Urinary bladder (tissue), 4 donors: ENCODE measurements around the gene FAM20A. TPM values are rescaled to one million over a fixed set of nuclear protein-coding genes. Genes with fewer than 3 reads are reported as not detected.

Experiments used
- DNase-seq: peaks from one replicate; pipeline ENCODE4 v3.0.0-alpha.2; 2015; ENCODE audit errors: extremely low spot score
- H3K27ac ChIP-seq: one replicate; pipeline ENCODE4 v1.5.1; 2013; ENCODE audit warnings: low read depth, mild to moderate bottlenecking, moderate library complexity
- H3K36me3 ChIP-seq: one replicate; pipeline ENCODE4 v1.6.1; 2013; ENCODE audit warnings: mild to moderate bottlenecking, moderate library complexity; ENCODE audit not compliant: insufficient read depth
- H3K4me1 ChIP-seq: one replicate; pipeline ENCODE4 v1.6.1; 2013; ENCODE audit warnings: mild to moderate bottlenecking, moderate library complexity; ENCODE audit not compliant: insufficient read depth
- H3K4me3 ChIP-seq: one replicate; pipeline ENCODE4 v1.5.1; 2013; ENCODE audit warnings: low read depth, low read length
- WGBS: extraction: QIAGEN DNeasy Blood & Tissue Kit; methylation state at CpG from one replicate; pipeline ENCODE4 v1.1.7; 2013; 5-methylcytosine and 5-hydroxymethylcytosine counted together
- polyA plus RNA-seq: library from polyadenylated mRNA; stranded (reverse); fragments of 200-250 nt; gene quantifications from one replicate; pipeline ENCODE4 v1.2.3, GENCODE V29; 2013
- total RNA-seq: library from RNA; depleted of rRNA; stranded (reverse); fragments of >200 nt; gene quantifications from one replicate; pipeline ENCODE4 v1.2.3, GENCODE V29; 2014
- donor health status: healthy with polysubstance abuse.
- donor health status: healthy.

FAM20A gene
- total and polyA plus RNA-seq, 2 donors = 5.4 to 6.1 TPM

- no peak overlapping the region for H3K27ac ChIP-seq
- H3K4me3 ChIP-seq = no peak overlapping the region
- no peak for DNase-seq
- no peaks in the 10 kb centered on the region for H3K4me1 ChIP-seq
- no peaks in the 10 kb centered on the region for H3K36me3 ChIP-seq
Observed at GRCh38 chr17:68616334-68616733, 15.2 kb upstream of the FAM20A start.

- Histone ChIP-seq H3K4me1 (no peaks in the 10 kb centered on the region), H3K4me3 (no peak overlapping the region), H3K36me3 (no peaks in the 10 kb centered on the region), H3K27ac (no peak overlapping the region)
- 90% methylated on average over 5 of the region's 5 CpGs for WGBS
- no peak for DNase-seq
Observed at GRCh38 chr17:68614718-68615117, 13.6 kb upstream of the FAM20A start.

- no peak for DNase-seq
- WGBS = 55% methylated on average over 5 of the region's 5 CpGs
- no peak overlapping the region for H3K4me3 ChIP-seq
- no peaks in the 10 kb centered on the region for H3K4me1 ChIP-seq
- no peaks in the 10 kb centered on the region for H3K36me3 ChIP-seq
- H3K27ac ChIP-seq = no peak overlapping the region
Observed at GRCh38 chr17:68613739-68614298, 12.7 kb upstream of the FAM20A start.

- H3K36me3 ChIP-seq = no peaks in the 10 kb centered on the region
- no peak overlapping the region for H3K4me3 ChIP-seq
- no peaks in the 10 kb centered on the region for H3K4me1 ChIP-seq
- DNase-seq = no peak
- H3K27ac ChIP-seq = no peak overlapping the region
Observed at GRCh38 chr17:68612923-68613292, 11.7 kb upstream of the FAM20A start.

- Histone ChIP-seq H3K4me3 (no peak overlapping the region), H3K4me1 (no peaks in the 10 kb centered on the region), H3K36me3 (no peaks in the 10 kb centered on the region), H3K27ac (no peak overlapping the region)
- no peak for DNase-seq
- WGBS = 78% methylated on average over 3 of the region's 3 CpGs
Observed at GRCh38 chr17:68612209-68612922, 11.2 kb upstream of the FAM20A start.

GRCh38 chr17:68611353-68612208, 10.4 kb upstream of the FAM20A start:
- Histone ChIP-seq H3K27ac (no peak overlapping the region), H3K36me3 (no peaks in the 10 kb centered on the region), H3K4me1 (no peaks in the 10 kb centered on the region), H3K4me3 (no peak overlapping the region)
- DNase-seq = no peak
- WGBS = 61% methylated on average over 4 of the region's 4 CpGs

GRCh38 chr17:68610554-68610953, 9.4 kb upstream of the FAM20A start:
- Histone ChIP-seq H3K27ac (no peak overlapping the region), H3K4me3 (no peak overlapping the region), H3K36me3 (no peaks in the 10 kb centered on the region), H3K4me1 (no peaks in the 10 kb centered on the region)
- WGBS = 95% methylated on average over 1 of the region's 1 CpG
- no peak for DNase-seq

- 96% methylated on average over 1 of the region's 1 CpG for WGBS
Observed at GRCh38 chr17:68608515-68609130, 7.5 kb upstream of the FAM20A start.

GRCh38 chr17:68606451-68607307, 5.5 kb upstream of the FAM20A start:
- H3K27ac ChIP-seq = no peak overlapping the region
- H3K4me1 ChIP-seq = peaks cover 2% of the 10 kb centered on the region
- no peak overlapping the region for H3K4me3 ChIP-seq
- WGBS = 89% methylated on average over 2 of the region's 2 CpGs
- H3K36me3 ChIP-seq = no peaks in the 10 kb centered on the region
- DNase-seq = no peak

More at GRCh38 chr17:68608515-68609130, 7.5 kb upstream of the FAM20A start:
- no peak for DNase-seq
- Histone ChIP-seq H3K4me3 (no peak overlapping the region), H3K27ac (no peak overlapping the region), H3K36me3 (no peaks in the 10 kb centered on the region), H3K4me1 (peaks cover 2% of the 10 kb centered on the region)

- no peak overlapping the region for H3K27ac ChIP-seq
- 59% methylated on average over 1 of the region's 1 CpG for WGBS
- H3K4me3 ChIP-seq = no peak overlapping the region
- no peak for DNase-seq
- H3K4me1 ChIP-seq = peaks cover 2% of the 10 kb centered on the region
- H3K36me3 ChIP-seq = no peaks in the 10 kb centered on the region
Observed at GRCh38 chr17:68605914-68606313, 4.7 kb upstream of the FAM20A start.

GRCh38 chr17:68603656-68604055, 2.5 kb upstream of the FAM20A start:
- H3K4me1 ChIP-seq = peaks cover 2% of the 10 kb centered on the region
- no peaks in the 10 kb centered on the region for H3K36me3 ChIP-seq
- DNase-seq = no peak
- no peak overlapping the region for H3K27ac ChIP-seq
- H3K4me3 ChIP-seq = no peak overlapping the region
- WGBS = 94% methylated on average over 3 of the region's 3 CpGs

- DNase-seq = no peak
- Histone ChIP-seq H3K4me3 (no peak overlapping the region), H3K36me3 (no peaks in the 10 kb centered on the region), H3K27ac (no peak overlapping the region), H3K4me1 (peaks cover 2% of the 10 kb centered on the region)
- 82% methylated on average over 6 of the region's 6 CpGs for WGBS
Observed at GRCh38 chr17:68603027-68603426, 1.9 kb upstream of the FAM20A start.

GRCh38 chr17:68602289-68602688, 1.1 kb upstream of the FAM20A start:
- H3K4me3 ChIP-seq = no peak overlapping the region
- no peak for DNase-seq
- H3K36me3 ChIP-seq = no peaks in the 10 kb centered on the region
- WGBS = 76% methylated on average over 5 of the region's 5 CpGs
- H3K27ac ChIP-seq = no peak overlapping the region
- peaks cover 2% of the 10 kb centered on the region for H3K4me1 ChIP-seq
